ENCODE measurements around the gene FGF18.
"Not testable (repeated sequence)": the region's sequence is repeated elsewhere in the genome, so short reads cannot be mapped to it uniquely, and the experiment has no call there.

FGF18 gene

GRCh38 chr5:171476701-171477100 is 57.3 kb downstream of the FGF18 start:
- DNase-seq: no peak

DNA sequence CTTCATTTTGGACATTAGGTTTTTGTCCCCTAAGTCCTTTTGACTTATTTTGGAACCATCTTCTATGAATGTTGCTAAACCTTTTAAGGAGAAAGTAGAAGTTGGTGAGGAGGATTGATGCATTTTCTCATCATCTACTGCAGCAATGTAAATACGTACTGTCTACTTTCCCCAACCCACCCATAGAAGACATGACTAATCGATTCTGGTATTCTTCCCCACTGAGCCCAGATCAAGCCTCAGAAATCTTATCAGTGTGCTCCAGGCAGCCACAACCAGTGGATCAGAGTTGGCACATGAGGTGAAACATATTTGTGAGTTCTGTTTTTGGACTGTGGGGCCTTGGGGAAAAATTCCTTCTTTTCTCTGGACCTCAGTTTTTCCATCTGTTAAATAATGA is 57.7 kb downstream of the FGF18 start:
- DNase-seq: no peak

GRCh38 chr5:171477666-171478065 is 58.2 kb downstream of the FGF18 start:
- no peak for DNase-seq

DNA sequence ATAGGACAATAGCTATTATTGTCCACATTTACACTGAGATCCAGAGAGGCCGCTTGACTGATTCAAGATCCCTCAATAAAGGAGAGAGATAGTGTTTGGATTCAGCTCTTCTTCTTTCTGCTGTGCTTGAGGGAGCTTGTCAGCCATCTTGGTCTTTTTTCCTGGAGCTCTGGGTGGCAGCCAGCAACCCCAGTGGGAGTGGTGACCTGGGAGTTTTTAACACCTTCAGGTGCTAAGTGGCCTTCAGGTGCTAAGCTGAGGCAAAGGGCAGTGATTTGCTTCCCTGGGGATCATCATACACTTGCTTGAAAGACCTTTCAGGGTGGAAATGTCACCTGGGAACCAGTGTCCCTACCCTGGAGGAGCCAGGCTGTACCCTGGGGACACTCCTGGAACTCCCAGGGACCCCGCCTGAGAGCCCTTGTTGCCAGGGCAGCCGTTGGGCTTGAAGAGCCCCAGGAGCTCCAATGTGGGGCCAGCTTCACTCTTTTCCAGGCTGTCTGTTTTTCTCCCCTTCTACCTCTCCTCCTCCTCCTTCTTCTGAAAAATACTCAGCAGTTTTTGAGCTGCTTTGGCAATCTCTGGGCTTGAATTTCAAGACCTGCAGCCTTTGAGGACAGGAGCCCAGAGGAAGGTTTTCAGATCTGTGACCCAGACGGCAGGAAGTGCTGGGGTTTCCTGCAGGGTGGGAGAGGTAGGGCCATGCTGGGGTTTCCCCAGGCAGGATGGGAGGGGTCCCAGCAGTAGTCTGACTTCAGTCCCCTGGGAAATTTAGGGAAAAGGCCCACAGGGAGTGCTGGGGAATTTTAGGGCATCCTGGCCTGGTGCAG is 59.7 kb downstream of the FGF18 start:
- no peak for DNase-seq

- no peak for DNase-seq
Observed at GRCh38 chr5:171479776-171480125, 60.3 kb downstream of the FGF18 start.

DNA sequence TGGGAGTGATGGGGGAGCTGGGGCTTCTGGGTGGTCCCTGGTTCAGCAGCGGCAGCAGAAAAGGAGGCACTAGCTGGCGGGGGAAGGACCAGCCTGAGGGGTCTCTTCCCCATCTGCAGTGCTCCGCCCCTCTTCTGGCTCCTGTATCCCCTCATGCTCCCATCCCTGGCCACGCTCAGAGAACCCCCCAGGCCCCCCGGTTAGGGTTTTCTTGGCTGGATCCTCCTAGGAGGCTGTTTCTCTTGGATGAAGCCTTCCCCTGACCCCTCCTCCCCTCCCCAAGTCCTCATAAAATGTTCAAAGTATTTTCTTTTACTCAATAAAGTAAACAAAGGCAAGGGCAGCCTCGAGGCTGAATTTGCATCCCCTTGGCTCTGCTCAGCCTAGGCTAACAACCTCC is 60.8 kb downstream of the FGF18 start:
- DNase-seq: no peak

- DNase-seq: no peak
Observed at GRCh38 chr5:171481571-171482433, 62.4 kb downstream of the FGF18 start.

- no peak for DNase-seq
Observed at GRCh38 chr5:171482434-171482730, 62.9 kb downstream of the FGF18 start.

- DNase-seq: no peak
Observed at GRCh38 chr5:171483551-171484135, 64.2 kb downstream of the FGF18 start.

DNA sequence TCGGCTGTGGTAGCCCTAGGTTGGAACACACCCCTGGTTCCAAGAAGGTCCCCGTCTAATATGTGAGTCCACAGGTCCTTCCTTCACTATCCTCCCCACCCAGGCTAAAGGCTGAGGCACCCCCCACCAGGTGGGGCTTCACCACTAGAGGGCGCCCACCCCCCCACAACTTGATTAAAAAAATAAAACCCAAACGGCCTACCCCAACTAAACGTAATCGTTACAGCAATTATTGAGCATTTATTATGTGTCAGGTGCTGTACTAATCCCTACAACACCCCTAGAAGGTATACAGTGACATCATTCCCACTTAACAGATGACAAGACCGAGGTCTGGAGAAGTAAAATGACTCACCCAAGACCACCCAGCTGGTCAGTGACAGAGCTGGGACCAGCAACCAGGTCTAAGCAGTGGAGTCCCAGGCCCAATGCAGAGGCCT is 65.0 kb downstream of the FGF18 start:
- no peak for DNase-seq

DNA sequence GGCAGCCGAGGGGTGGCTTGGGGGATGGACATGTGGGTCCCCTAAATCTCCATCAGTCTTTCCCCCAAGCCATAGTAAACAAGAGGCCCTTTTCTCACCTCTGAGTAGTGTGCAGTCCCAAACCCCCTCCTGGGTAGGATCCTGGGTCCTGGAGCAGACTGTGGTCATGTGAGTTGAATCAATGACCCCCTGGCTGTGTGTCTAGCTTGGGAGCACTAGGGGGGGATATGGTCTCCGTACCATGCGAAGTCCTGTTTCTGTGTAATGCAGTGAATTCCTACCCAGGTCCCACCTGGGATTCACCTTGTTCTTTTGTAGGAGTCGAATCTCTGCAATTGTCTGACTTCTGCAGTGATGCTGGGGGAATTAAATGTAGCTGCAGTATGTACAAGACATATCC is 66.2 kb downstream of the FGF18 start:
- no peak for DNase-seq

DNA sequence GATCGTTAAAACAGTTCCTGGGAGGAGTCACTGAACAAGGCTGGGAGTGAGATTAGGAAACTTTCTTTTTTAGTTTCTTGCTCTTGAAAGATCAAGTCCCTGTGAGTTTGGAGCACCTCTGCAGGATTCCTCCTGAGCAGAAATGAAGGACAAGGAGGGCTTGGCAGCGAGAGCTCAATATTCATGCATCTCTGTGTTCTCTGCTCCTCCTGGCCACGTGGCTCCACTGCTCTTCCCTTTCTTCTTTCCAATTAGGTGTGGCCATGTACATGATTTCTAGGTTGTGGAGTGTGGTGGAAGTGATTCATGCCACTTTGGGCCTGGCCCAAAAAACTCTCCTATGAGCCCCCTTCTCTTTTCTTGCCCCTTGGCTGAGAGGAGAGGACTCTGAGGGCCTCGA is 67.2 kb downstream of the FGF18 start:
- DNase-seq: no peak

GRCh38 chr5:171488876-171489275 is 69.4 kb downstream of the FGF18 start:
- DNase-seq: no peak

GRCh38 chr5:171492781-171493180 is 73.3 kb downstream of the FGF18 start:
- DNase-seq: no peak

- no peak for DNase-seq
Observed at GRCh38 chr5:171493646-171494393, 74.4 kb downstream of the FGF18 start.

- DNase-seq: no peak
Observed at GRCh38 chr5:171494452-171495121, 75.1 kb downstream of the FGF18 start.

DNA sequence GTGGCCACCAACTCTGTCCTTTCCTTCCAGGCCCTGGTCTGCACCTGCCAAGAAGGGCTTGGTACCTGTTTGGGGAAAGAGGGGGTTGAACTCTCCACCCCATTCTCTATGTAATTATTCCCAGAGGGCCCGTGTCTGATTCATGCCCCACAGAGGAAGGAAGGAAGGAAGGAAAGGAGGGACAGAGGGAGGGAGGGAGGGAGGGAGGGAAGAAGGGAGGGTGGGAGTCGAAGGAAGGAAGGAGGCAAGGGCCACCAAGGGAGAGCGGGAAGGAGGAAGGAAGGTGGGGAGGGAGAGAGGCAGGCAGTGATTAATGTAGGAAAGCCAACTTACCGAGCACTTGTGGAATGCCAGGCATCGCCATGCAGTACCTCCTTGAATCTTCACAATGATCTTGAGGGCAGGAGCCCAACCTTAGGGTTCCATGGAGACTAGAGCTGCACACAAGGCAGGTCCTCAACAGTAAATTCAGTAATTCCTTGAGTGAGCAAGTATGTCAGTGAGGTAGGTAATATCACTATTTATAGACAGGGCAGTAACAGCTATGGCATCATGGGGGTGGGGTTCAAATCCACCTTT is 75.8 kb downstream of the FGF18 start:
- no peak for DNase-seq

GRCh38 chr5:171496456-171496855 is 77.0 kb downstream of the FGF18 start:
- no peak for DNase-seq

DNA sequence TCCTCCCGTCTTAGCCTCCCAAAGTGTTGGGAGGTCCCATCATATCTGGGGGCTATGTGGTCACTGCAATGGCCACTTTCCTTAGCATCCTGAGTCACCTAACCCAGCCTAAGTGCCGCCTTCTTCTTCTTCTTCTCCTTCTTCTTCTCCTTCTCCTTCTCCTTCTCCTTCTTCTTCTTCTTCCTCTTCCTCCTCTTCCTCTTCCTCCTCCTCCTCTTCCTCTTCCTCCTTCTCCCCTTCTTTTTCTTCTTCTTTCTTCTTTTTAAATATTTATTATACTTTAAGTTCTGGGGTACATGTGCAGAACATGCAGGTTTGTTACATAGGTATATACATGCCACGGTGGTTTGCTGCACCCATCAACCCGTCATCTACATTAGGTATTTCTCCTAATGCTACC is 78.0 kb downstream of the FGF18 start:
- not testable (repeated sequence) for DNase-seq

GRCh38 chr5:171498166-171498565 is 78.7 kb downstream of the FGF18 start:
- no peak for DNase-seq

DNA sequence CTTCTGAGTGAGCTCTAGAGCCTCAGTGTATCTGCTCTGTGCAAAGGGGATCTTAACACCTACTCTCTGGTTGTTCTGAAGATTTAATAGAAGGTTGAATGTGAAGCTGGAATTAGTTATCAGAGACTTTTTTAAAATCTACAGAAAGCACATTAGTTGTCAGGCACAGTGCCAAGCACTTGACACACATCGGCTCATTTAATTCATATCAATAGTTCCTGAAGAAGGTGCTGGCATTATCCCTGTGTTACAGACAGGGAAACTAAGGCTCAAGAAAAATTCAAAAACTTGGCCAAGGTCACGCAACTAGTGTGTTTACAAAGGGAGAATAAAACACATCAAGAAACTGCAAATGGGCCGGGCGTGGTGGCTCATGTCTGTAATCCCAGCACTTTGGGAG is 80.2 kb downstream of the FGF18 start:
- DNase-seq: no peak

DNA sequence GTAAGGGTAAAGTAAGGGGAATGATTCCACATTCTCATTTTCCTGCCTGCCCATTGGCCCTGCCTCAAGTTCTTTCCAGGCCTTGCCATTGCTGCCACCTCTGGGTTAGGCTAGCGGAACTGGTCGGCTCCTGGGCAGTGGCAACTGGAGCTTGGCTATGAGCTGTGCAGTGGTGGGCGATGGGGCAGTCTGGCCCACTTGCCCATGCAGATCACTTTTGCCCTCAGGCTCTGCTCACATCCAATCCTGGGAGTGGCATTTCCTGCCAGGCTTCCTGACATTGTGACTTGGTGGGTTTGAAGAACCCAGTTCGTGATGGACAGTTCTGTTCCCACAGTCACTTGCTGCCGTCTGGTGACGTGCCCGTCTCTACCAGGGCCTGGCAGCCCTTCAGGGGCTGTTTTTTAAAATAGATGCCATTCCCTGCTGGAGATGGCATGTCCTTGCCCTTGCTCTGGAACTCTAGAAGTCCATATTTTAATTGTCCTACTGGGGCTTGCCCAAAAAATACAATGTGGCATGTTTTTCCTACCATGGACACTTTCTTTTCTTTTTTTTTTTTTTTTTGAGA is 86.1 kb downstream of the FGF18 start:
- DNase-seq: no peak

Measured in CD4-positive, alpha-beta T cell treated with Interleukin-15 for 1 hour (primary cell).